ENCODE measurements around the gene HAGHL.
"Not testable (repeated sequence)": the region's sequence is repeated elsewhere in the genome, so short reads cannot be mapped to it uniquely, and the experiment has no call there.

Gene HAGHL

DNA sequence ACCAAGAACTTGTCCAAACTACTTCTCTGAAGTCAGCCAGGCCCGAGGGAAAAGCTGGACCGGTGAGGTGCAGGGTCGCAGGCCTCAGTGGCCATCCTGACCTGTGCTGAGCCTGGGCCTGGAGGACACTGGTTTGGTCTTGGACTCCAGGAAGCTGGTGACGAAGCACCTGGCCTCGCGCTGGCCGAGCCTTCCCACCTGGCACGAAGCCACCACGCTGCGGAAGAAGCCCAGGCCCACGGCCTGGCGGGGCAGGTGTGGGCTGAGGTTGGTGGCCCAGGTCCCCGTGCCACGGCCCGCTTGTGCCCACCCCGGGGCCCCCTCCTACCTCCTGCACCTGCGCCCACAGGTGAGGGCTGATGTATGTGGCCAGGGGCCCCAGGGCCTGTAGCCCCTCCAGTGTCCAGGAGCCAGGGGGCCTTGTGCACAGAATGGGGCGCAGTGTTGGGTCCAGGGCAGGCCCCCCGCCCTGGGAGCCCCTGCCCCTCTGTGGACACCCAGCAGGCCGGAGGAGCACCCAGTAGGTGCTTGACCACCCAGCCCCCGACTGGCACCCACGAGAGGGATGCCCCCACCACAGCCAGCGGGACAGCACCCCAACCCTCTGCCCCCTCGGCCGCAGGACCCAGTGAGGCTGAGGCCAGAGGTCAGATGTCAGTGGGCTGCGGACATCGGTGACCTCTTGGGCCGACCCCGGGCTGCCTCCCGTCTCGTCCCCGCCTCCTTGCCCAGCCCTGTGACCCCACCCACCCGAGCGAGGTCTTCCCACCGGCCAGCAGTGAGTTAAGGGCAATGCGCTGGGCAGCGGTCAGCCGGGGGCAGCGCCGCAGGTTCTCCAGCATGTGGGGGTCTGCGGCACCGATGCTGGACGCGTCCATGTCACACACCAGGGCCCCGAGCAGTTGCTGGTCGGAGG is 47.4 kb downstream of the HAGHL start:
- no peak for DNase-seq (ENCODE audit: low read depth)

DNA sequence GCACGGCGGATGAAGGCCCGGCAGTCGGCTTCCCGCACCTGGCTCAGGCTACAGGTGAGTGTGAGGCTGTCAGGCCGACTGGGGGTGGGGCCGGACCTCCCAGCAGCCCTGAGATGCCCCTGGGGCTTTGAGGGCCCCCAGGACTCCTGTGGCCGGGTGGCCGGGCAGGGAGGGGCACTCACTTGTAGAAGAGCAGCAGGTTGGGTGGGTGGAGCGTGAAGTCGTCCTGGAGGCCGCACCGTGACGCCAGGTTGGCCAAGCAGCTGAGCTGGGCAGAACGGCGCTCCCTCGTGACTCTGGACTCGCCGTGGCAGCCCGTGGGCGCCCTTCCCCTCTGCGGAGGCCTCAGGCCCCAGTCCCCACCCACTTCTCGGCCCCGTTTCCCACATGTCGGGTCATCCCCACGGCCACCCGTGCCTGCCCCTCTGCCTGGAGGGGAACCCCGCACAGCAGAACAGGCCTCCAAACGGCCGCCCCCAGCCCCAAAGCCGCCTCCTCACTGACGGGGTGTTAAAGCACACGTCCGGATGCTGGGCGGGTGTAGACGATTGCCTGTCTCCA is 48.4 kb downstream of the HAGHL start:
- no peak for DNase-seq (ENCODE audit: low read depth)

DNA sequence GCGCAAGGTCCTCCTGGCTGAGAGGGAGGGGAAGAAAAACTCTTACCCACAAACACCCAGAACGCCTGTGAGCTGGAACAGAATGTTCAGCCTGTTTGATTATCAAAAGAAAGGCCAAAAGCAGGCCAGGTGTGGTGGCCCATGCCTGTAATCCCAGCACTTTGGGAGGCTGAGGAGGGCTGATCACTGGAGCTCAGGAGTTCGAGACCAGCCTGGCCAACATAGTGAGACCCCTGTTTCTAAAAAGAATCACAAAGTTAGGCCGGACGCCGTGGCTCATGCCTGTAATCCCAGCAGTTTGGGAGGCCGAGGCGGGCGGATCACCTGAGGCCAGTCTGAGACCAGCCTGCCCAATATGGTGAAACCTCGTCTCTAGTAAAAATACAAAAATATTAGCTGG is 49.4 kb downstream of the HAGHL start:
- not testable (repeated sequence) for DNase-seq (ENCODE audit: low read depth)

GRCh38 chr16:776824-777223 is 49.9 kb downstream of the HAGHL start:
- no peak for DNase-seq (ENCODE audit: low read depth)

- no peak for DNase-seq (ENCODE audit: low read depth)
These were observed 50.9 kb downstream of the HAGHL start for GRCh38 chr16:777826-778225.

DNA sequence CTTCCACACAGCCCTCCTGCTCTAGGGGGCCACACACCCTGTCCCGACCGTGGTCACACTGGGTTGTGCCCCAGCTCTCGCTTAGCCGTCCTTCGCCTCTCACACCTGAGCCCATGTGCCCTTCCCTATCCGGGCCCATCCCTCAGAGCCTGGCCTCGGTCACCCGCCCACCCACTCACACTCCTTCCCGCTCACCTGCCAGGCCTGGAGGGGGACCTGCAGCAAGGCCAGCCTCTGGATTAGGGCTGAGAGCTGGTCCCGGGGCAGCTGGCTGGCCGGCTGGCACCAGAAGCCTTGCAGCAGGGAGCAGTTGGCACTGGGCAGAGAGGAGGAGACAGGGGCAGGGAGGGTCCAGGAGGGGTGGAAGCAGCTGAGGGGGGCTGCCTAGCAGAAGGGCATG is 51.5 kb downstream of the HAGHL start:
- DNase-seq (ENCODE audit: low read depth): no peak

DNA sequence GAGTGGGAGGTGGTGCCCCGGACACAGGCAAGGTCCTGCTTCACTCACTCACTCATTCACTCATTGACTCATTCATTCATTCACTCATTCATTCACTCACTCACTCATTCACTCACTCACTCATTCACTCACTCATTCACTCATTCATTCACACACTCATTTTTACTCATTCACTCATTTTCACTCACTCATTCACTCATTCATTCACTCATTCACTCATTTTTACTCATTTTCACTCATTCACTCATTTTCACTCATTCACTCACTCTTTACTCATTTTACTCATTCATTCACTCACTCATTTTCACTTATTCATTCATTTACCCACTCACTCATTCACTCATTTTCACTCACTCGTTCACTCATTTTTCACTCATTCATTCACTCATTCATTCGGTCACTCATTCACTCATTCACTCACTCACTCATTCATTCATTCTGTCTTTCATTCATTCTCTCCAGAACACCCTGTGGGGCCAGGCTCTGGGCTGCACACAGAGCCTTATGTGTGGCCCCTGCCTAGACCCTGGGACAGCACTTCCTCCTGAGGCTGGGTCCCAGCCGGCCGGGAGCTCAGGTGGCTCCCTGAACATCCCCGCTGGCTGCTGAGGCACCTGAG is 52.1 kb downstream of the HAGHL start:
- no peak for DNase-seq (ENCODE audit: low read depth)
